HEK293T (cell line): ENCODE results near the gene PCP4.

Experiments
- ARNT ChIP-seq: fragments of 450-650 bp; IDR thresholded peaks from 2 replicates; pipeline ENCODE4 v1.6.1; 2017; ENCODE audit warnings: mild to moderate bottlenecking
- BHLHE40 ChIP-seq: fragments of 450-650 bp; IDR thresholded peaks from 2 replicates; pipeline ENCODE4 v1.6.1; 2016; ENCODE audit warnings: mild to moderate bottlenecking, moderate library complexity, borderline replicate concordance
- FOXA1 ChIP-seq: fragments of 450-650 bp; IDR thresholded peaks from 2 replicates; pipeline ENCODE4 v1.6.1; 2016; ENCODE audit warnings: mild to moderate bottlenecking
- FOXK2 ChIP-seq: fragments of 450-650 bp; IDR thresholded peaks from 2 replicates; pipeline ENCODE4 v1.6.1; 2016; ENCODE audit warnings: mild to moderate bottlenecking
- HDGF ChIP-seq: fragments of 450-650 bp; IDR thresholded peaks from 2 replicates; pipeline ENCODE4 v1.6.1; 2017; ENCODE audit warnings: antibody characterized with exemption, borderline replicate concordance
- L3MBTL2 ChIP-seq: fragments of 450-650 bp; conservative IDR thresholded peaks from 2 replicates; pipeline ENCODE4 v1.6.1; 2016; ENCODE audit warnings: mild to moderate bottlenecking
- SP1 ChIP-seq: fragments of 450-650 bp; IDR thresholded peaks from 2 replicates; pipeline ENCODE4 v1.6.1; 2017
- SUZ12 ChIP-seq: fragments of 450-650 bp; IDR thresholded peaks from 2 replicates; pipeline ENCODE4 v1.6.1; 2016; ENCODE audit warnings: mild to moderate bottlenecking
- ZNF384 ChIP-seq: fragments of 450-650 bp; IDR thresholded peaks from 2 replicates; pipeline ENCODE4 v1.6.1; 2016
- TF ChIP-seq, protein P1 (sequence below): fragments of 450-650 bp; IDR thresholded peaks from 2 replicates; pipeline ENCODE4 v1.6.1; 2016

DNA sequence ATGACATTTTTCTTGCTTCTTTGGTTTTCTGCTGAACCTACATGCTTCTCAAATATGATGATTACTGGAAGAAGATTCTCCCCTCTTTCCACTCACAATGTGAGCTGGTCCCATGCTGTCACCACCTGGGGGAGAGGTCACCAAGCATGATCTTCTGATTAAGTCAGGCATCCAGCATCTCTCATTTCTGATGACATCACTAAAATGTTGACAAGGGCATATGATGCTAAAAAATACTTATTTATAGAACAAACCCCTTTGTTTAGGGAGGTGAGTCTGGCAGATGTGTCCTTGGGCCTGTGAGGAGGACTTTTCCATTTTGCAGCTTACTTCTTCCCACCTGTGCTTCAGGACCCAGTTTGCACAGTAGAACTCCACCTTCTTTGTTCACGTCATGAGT is 42.0 kb upstream of the PCP4 start:
- TF ChIP-seq FOXK2 = no peak
- TF ChIP-seq ARNT = no peak
- no peak for TF ChIP-seq HDGF
- no peak for TF ChIP-seq ZNF384
- TF ChIP-seq FOXA1 = no peak
- TF ChIP-seq L3MBTL2 = no peak
- TF ChIP-seq, protein P1, sequence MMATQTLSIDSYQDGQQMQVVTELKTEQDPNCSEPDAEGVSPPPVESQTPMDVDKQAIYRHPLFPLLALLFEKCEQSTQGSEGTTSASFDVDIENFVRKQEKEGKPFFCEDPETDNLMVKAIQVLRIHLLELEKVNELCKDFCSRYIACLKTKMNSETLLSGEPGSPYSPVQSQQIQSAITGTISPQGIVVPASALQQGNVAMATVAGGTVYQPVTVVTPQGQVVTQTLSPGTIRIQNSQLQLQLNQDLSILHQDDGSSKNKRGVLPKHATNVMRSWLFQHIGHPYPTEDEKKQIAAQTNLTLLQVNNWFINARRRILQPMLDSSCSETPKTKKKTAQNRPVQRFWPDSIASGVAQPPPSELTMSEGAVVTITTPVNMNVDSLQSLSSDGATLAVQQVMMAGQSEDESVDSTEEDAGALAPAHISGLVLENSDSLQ = no peak
- no peak for TF ChIP-seq SP1
- no peak for TF ChIP-seq BHLHE40
- no peak for TF ChIP-seq SUZ12
